B cell (primary cell): ENCODE measurements around the gene TRAFD1. TPM values are rescaled to one million over a fixed set of nuclear protein-coding genes. Genes with fewer than 3 reads are reported as not detected.

Source experiments
- ATAC-seq: fragments of 200-7000 bp; cut with Tn5 transposase; one replicate; pipeline ENCODE4 v1.10.0; 2021; ENCODE audit warnings: low read depth, mild to moderate bottlenecking, moderate number of reproducible peaks, moderate library complexity
- CTCF ChIA-PET: fragments of 350-600 bp; sonication (Branson Sonifier 250); formaldehyde crosslinking; loops from one replicate; lab custom pipeline; 2021; ENCODE audit warnings: antibody characterized with exemption, inconsistent platforms; lab: Charles Lee
- POLR2A ChIA-PET: fragments of 350-600 bp; sonication (Branson Sonifier 250); formaldehyde crosslinking; loops from one replicate; lab custom pipeline; 2021; ENCODE audit warnings: antibody characterized with exemption; lab: Charles Lee
- DNase-seq: peaks from one replicate; pipeline ENCODE4 v3.0.0; 2013
- H2AFZ ChIP-seq: 2 replicates; pipeline ENCODE4 v1.6.1; 2012; ENCODE audit warnings: mild to moderate bottlenecking, low read depth, low read length; ENCODE audit not compliant: insufficient read depth, poor library complexity, severe bottlenecking
- H3K27ac ChIP-seq, 2 donors: 1 replicate in 1 of 2; 2 replicates in 1 of 2; pipeline ENCODE4 v1.5.1; 2012 to 2013; ENCODE audit warnings: low read length in 2 of 2, mild to moderate bottlenecking in 2 of 2, moderate library complexity in 1 of 2
- H3K27me3 ChIP-seq, 4 experiments: fragments of 200-600 bp in 1 of 4; sonication (generic) in 1 of 4; replicated peaks in 1 of 4; 1 replicate in 2 of 4; 2 replicates in 2 of 4; pipeline versions ENCODE4 v1.6.1 to v1.7.0; 2013 to 2016; ENCODE audit warnings: low read length in 3 of 4, mild to moderate bottlenecking in 2 of 4, mixed read lengths in 1 of 4, moderate library complexity in 1 of 4; ENCODE audit not compliant: insufficient read depth in 4 of 4, control insufficient read depth in 3 of 4; ENCODE audit errors: control extremely low read depth in 1 of 4
- H3K36me3 ChIP-seq, 2 experiments: replicated peaks in 1 of 2; 1 replicate in 1 of 2; 2 replicates in 1 of 2; pipeline versions ENCODE4 v1.6.1 to v1.7.1; 2013; ENCODE audit warnings: low read length in 1 of 2; ENCODE audit not compliant: insufficient read depth in 2 of 2, control insufficient read depth in 1 of 2; ENCODE audit errors: control extremely low read depth in 1 of 2, extremely low read depth in 1 of 2
- H3K4me1 ChIP-seq, 2 donors: fragments of 200-600 bp in 1 of 2; sonication (generic) in 1 of 2; 1 replicate in 1 of 2; 2 replicates in 1 of 2; pipeline versions ENCODE4 v1.5.1 to v1.6.1; 2013 to 2017; ENCODE audit warnings: low read length in 2 of 2; ENCODE audit not compliant: control insufficient read depth in 2 of 2, insufficient read depth in 2 of 2
- H3K4me2 ChIP-seq: replicated peaks from 2 replicates; pipeline ENCODE3; 2012; ENCODE audit warnings: mild to moderate bottlenecking, low read depth, low read length; ENCODE audit not compliant: poor library complexity, severe bottlenecking
- H3K4me3 ChIP-seq, 5 experiments: fragments of 200-600 bp in 1 of 5; sonication (generic) in 1 of 5; 1 replicate in 3 of 5; 2 replicates in 2 of 5; pipeline versions ENCODE4 v1.5.1 to v1.7.0; 2011 to 2016; ENCODE audit warnings: low read length in 4 of 5, mild to moderate bottlenecking in 4 of 5, low read depth in 2 of 5, control low read depth in 1 of 5, moderate library complexity in 1 of 5; ENCODE audit not compliant: insufficient read depth in 1 of 5; ENCODE audit errors: control extremely low read depth in 1 of 5, extremely low read depth in 1 of 5
- H3K79me2 ChIP-seq: fragments of 200-600 bp; sonication (generic); one replicate; pipeline ENCODE4 v1.6.0; 2016; ENCODE audit warnings: low read length; ENCODE audit not compliant: control insufficient read depth, insufficient read depth
- H3K9ac ChIP-seq: fragments of 200-600 bp; sonication (generic); 2 replicates; pipeline ENCODE4 v1.6.1; 2017; ENCODE audit warnings: mild to moderate bottlenecking, low read length, moderate library complexity
- H3K9me3 ChIP-seq, 3 donors: one replicate each; pipeline versions ENCODE4 v1.6.1 to v1.7.1; 2013; ENCODE audit warnings: low read length in 2 of 3; ENCODE audit not compliant: control insufficient read depth in 2 of 3, insufficient read depth in 1 of 3; ENCODE audit errors: control extremely low read depth in 1 of 3
- H4K20me1 ChIP-seq: 2 replicates; pipeline ENCODE4 v1.6.0; 2012; ENCODE audit warnings: mild to moderate bottlenecking, low read length; ENCODE audit not compliant: insufficient read depth, control insufficient read depth, poor library complexity, severe bottlenecking
- H3K27ac Mint-ChIP-seq: one replicate; pipeline ENCODE4 v1.8.0; 2021; ENCODE audit warnings: mixed read lengths
- H3K27me3 Mint-ChIP-seq: one replicate; pipeline ENCODE4 v1.8.0; 2021; ENCODE audit warnings: mixed read lengths
- H3K4me1 Mint-ChIP-seq: one replicate; pipeline ENCODE4 v1.8.0; 2021; ENCODE audit warnings: mixed read lengths
- H3K4me3 Mint-ChIP-seq: one replicate; pipeline ENCODE4 v1.8.0; 2021; ENCODE audit warnings: mixed read lengths
- H3K9me3 Mint-ChIP-seq: one replicate; pipeline ENCODE4 v1.8.0; 2022; ENCODE audit warnings: mixed read lengths; ENCODE audit not compliant: insufficient read depth
- EZH2 ChIP-seq: IDR thresholded peaks from 2 replicates; pipeline ENCODE4 v1.6.1; 2012; ENCODE audit warnings: borderline replicate concordance, low read depth, mild to moderate bottlenecking, moderate library complexity, low read length; ENCODE audit not compliant: insufficient read depth, poor library complexity, severe bottlenecking
- WGBS: methylation state at CpG from one replicate; pipeline ENCODE4 v1.1.5; 2013; ENCODE audit warnings: missing lambda C conversion rate; ENCODE audit not compliant: insufficient coverage; 5-methylcytosine and 5-hydroxymethylcytosine counted together
- intact Hi-C: fragments of 100-400 bp; cut with micrococcal nuclease; formaldehyde crosslinking; loops from one replicate; pipeline ENCODE4 v1.10.0; 2022
- polyA plus RNA-seq: library from polyadenylated mRNA; depleted of rRNA; stranded (reverse); fragments of >200 nt; gene quantifications from 2 replicates; pipeline ENCODE4 v1.2.3, GENCODE V29; 2012
- small RNA-seq: library from RNA; depleted of rRNA; stranded (forward); fragments of <200 nt; gene quantifications from one replicate; pipeline ENCODE3, GENCODE V24; 2012; ENCODE audit warnings: low replicate concordance, low read depth; ENCODE audit not compliant: insufficient read length
- total RNA-seq, 2 donors: library from RNA; stranded (reverse); fragments of 120-200 nt in 1 of 2; gene quantifications; 1 replicate in 1 of 2; 2 replicates in 1 of 2; pipeline versions ENCODE4 v1.2.3 to v1.2.4, GENCODE V29; 2013 to 2022
- TF ChIP-seq, protein P1 (sequence below): fragments of 200-600 bp; IDR thresholded peaks from one replicate; pipeline ENCODE4 v1.8.0; 2022; ENCODE audit warnings: antibody characterized with exemption, mild to moderate bottlenecking

Gene TRAFD1
- total and polyA plus RNA-seq, 2 donors (not counting 1 experiment from before 2014, with no cell fraction given): 30.9 to 37.7 TPM

DNA sequence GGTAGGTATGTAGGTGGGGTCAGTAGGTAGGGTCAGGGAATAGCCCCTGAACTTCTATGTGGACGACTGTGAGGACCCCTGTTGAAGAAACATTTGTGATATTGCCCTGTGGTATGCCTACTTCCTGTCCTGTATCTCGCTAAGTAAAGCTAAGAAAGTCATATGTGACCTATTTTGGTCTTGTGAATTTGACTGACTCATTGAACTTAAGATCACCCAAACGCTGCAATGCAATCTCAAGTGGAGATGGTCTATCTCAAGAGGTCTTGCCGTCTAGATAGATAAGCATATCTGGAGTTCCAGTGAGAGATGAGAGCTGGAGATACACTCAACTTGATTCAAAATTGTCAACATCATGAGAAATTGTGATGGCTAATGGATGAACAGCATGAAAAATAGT is 73.8 kb downstream of the TRAFD1 start:
- Mint-ChIP-seq H3K27me3 (no peaks in the 10 kb centered on the region), H3K4me1 (no peaks in the 10 kb centered on the region), H3K4me3 (no peak overlapping the region), H3K9me3 (no peaks in the 10 kb centered on the region), H3K27ac (no peak overlapping the region)
- ATAC-seq: no peak
- POLR2A ChIA-PET: no interaction called here
- no peak overlapping the region for H3K4me2 ChIP-seq
- H3K4me3 ChIP-seq: no peak overlapping the region
- no peaks in the 10 kb centered on the region for H3K9me3 ChIP-seq
- no peak overlapping the region for H3K9ac ChIP-seq
- no peak for TF ChIP-seq EZH2
- TF ChIP-seq, protein P1, sequence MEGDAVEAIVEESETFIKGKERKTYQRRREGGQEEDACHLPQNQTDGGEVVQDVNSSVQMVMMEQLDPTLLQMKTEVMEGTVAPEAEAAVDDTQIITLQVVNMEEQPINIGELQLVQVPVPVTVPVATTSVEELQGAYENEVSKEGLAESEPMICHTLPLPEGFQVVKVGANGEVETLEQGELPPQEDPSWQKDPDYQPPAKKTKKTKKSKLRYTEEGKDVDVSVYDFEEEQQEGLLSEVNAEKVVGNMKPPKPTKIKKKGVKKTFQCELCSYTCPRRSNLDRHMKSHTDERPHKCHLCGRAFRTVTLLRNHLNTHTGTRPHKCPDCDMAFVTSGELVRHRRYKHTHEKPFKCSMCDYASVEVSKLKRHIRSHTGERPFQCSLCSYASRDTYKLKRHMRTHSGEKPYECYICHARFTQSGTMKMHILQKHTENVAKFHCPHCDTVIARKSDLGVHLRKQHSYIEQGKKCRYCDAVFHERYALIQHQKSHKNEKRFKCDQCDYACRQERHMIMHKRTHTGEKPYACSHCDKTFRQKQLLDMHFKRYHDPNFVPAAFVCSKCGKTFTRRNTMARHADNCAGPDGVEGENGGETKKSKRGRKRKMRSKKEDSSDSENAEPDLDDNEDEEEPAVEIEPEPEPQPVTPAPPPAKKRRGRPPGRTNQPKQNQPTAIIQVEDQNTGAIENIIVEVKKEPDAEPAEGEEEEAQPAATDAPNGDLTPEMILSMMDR: no peak
- H3K4me1 ChIP-seq: no peaks in the 10 kb centered on the region
- DNase-seq: no peak
- intact Hi-C loops: no loop called here
- 83% methylated on average over 4 of the region's 4 CpGs for WGBS
- H3K27ac ChIP-seq: no peak overlapping the region
- H3K36me3 ChIP-seq: peaks cover 2 to 51% of the 10 kb centered on the region in 2 experiments
- no peaks in the 10 kb centered on the region for H3K79me2 ChIP-seq
- H2AFZ ChIP-seq: no peak overlapping the region
- no peaks in the 10 kb centered on the region for H4K20me1 ChIP-seq
- CTCF ChIA-PET: interaction anchor here (0.9 to 5.1 kb wide), 6 partner anchors 13 to 216 kb away, joined by 3 to 88 read pairs (median 4); no protein-coding TSS in a partner anchor
- no peaks in the 10 kb centered on the region for H3K27me3 ChIP-seq

Small RNA genes within 50 kb of the gene (small RNA-seq; reads per million reads assigned to genes)
- gene RF00019: not detected

Other genes starting within 250 kb of the TRAFD1 start
- gene TMEM116, start 112.4 kb upstream of the TRAFD1 start, total RNA-seq: 10.4 and 11.7 TPM in 2 replicates
- gene TMEM116, start 112.4 kb upstream of the TRAFD1 start, polyA plus RNA-seq: 7.3 and 7.9 TPM in 2 replicates
- 149 and 152 TPM in 2 replicates for gene ERP29, start 112.1 kb upstream of the TRAFD1 start, total RNA-seq
- gene ERP29, start 112.1 kb upstream of the TRAFD1 start, polyA plus RNA-seq: 130 and 146 TPM in 2 replicates
- gene NAA25, start 16.8 kb upstream of the TRAFD1 start, total RNA-seq: 36.5 and 40.8 TPM in 2 replicates
- gene NAA25, start 16.8 kb upstream of the TRAFD1 start, polyA plus RNA-seq: 5.9 and 13.0 TPM in 2 replicates